Measurements from ENCODE around the gene CTSO.
A peak's percentile ranks its signal among the peaks of the same experiment; 100 is the strongest.
"Not testable (repeated sequence)": the region's sequence is repeated elsewhere in the genome, so short reads cannot be mapped to it uniquely, and the experiment has no call there.

Gene CTSO

DNA sequence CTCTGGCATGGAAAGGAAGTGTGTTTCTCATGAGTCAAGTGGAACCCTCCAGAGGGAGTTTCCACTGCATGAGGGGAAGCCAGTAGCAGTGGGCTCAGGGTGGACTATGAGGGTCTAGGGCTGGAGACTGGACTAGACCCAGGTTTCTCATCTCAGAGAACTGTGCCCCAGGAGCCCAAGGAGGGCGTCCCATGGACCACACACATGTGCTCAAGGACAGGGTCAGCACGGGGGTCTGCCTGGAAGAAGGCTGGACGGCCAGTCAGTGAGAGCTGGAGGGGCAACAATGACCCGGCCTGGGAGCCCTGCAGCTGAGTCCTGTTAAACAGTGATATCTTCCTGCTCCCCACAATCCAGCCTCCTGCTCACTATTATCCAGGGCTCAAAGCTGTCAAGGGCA, 5.8 kb upstream of the CTSO start:
- intact Hi-C loops (cut with DNase I) = loop anchor here (10.0 kb wide), 1 partner anchor 155 kb away; no protein-coding TSS in a partner anchor

DNA sequence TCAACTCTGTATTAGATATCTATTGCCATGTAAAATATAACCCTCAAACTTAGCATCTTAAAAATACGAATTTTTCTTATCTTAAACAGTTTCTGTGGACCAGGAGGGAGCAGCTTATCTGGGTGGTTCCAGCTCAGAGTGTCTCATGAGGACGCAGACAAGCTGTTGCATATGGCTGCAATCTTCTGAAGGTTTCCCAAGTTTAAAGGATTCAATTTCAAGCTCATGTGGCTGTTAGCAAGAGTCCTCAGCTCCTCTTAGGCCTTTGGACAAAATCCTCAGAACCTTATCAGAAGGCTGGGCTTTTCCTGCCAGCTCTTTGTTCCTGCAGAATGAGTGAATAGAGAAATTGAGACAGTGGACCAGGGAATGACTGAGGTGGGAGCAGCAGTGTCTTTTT, 2.8 kb upstream of the CTSO start:
- no peak for DNase-seq
- intact Hi-C loops (cut with DNase I) = loop anchor here (10.0 kb wide), 1 partner anchor 152 kb away; no protein-coding TSS in a partner anchor

More for the DNA sequence above, 5.8 kb upstream of the CTSO start:
- DNase-seq = peak in 1 of 42 donors; percentile 16

DNA sequence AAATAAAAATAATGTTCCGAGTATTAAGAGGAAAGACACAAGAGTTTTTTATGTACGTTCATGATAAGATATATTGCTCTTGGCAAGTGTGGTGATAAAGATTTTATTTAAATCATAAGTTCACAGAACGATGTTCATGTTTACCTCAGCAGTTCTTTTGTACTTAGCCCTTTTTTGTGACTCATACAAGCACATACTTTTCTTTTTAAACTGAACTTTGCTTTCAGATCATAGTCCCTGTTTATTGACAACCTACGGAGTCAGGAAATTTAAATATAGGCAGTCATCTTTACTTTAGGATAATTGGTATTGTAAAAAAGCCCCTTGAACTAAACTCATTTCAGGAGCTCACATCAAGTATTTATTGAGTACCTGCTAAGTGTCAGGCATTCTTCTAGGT, 1.3 kb upstream of the CTSO start:
- intact Hi-C loops (cut with DNase I) = loop anchor here (10.0 kb wide), 1 partner anchor 150 kb away; no protein-coding TSS in a partner anchor
- DNase-seq = no peak

GRCh38 chr4:155954118-155954685, 536 bp upstream of the CTSO start:
- DNase-seq = peak in 8 of 42 donors; percentile 8 to 33 (median 21)
- intact Hi-C loops (cut with DNase I) = loop anchor here (10.0 kb wide), 1 partner anchor 149 kb away; no protein-coding TSS in a partner anchor

DNA sequence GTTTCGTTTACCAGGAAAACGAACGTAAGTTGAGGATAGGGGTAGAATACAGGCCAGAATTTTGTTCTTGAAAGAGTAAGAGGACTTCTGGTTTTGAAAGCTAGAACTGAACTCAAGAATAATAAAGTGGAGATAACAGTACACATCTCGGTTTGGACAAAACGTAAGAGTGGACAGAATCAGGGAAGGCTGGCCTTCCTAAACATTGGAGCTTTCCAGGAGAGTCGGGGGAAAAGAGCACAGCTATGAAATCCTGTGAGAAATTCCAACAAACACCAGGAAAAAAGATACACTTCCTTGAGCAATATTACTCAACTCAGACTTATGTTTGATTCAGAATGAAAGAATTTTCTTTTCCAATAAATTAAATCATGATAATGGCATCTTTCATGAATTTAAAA, 1.2 kb downstream of the CTSO start:
- DNase-seq = no peak
- intact Hi-C loops (cut with DNase I) = loop anchor here (10.0 kb wide), 1 partner anchor 148 kb away; no protein-coding TSS in a partner anchor

- no peak for DNase-seq
- intact Hi-C loops (cut with DNase I) = loop anchor here (10.0 kb wide), 1 partner anchor 146 kb away; no protein-coding TSS in a partner anchor
These were observed 3.2 kb downstream of the CTSO start for GRCh38 chr4:155950461-155950860.

DNA sequence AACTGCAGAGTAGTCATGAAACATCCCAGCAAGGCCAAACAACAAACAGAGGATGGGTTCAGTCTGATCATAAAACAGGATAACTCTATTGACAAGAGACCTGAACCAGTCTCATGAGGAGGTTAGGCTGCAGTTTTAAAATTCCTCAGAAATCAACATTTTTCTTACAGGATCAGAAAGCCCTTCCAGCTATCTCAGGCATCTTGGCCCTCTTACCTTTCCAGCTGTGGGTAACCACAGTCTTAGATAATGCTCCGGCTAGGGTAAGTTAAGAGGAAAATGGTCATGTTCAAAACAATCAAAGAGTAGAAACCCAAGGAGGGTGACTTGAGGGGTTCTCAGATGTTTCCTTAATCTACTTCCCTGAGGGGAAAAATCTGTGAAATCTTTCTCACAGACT, 5.1 kb downstream of the CTSO start:
- DNase-seq = no peak
- intact Hi-C loops (cut with DNase I) = no loop called here

DNA sequence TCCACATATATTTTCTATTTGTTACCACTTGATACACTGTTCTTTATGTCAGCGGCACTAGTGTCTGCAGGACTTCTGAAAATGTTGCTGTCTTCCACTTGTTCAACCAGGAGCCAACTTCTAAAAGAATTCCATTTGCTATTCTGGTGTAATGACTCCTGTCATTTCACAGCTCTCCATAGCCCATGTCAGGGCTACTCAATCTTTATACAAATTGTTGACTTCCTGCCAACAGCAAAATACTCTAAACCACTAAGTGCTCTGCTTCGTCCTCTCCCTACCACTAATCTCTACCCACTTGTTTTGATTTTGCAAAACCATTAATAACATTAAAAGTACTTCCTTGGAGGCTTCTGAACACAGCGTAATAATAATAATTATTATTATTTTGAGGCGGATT, 7.2 kb downstream of the CTSO start:
- intact Hi-C loops (cut with DNase I) = no loop called here
- DNase-seq = no peak

DNA sequence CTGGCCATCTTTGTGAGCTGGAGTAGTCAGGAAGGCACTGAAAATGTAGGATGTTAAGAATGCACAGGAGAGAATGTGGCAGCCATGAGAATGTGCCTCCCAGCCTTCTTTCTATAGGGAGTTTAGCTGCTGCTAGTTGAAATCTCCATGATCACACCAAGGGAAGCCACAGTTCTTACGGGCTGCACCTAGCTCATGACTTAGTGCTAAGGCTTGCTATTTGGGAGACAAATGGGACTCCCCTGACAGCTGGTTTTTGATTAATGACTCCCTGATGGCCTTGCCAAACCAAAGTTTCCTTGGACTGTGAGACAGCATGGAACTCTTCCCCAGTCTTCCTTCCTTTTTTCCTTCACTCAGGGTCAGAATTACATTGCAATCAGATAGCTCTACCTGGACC, 9.2 kb downstream of the CTSO start:
- no peak for DNase-seq
- intact Hi-C loops (cut with DNase I) = no loop called here

DNA sequence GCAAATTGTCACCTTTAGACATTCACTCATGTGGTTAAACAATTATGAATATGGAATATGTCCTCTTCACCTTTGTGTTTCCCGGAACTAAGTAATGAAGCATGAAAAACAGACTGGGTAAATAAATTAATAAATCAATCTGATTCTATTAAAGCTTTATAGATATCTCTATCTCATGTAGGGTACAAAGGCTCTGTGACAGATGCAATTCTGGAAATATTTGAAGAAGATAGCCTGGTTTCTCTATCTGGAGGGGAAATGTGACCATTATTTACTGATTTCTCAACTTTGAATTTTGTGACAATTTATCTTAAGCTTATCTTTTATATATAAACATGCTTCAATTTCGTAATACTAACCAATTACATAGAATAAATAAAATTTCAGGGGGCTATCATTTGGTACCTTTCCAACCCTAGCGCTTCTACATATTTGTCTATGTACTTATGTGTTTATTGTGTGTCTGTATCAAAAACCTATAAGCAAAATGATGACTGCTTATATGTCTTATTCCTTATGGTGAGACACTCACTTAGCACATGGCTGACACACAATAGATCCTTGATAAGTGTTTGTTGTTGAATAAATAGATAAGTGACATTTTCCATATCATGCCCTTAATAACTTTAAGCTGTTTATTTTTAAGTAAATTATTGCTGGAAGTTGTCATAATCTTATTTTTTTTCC, 9.9 kb downstream of the CTSO start:
- intact Hi-C loops (cut with DNase I) = no loop called here
- no peak for DNase-seq

- intact Hi-C loops (cut with DNase I) = no loop called here
These were observed 11.8 kb downstream of the CTSO start for GRCh38 chr4:155941820-155942219.

GRCh38 chr4:155941085-155941790, 12.4 kb downstream of the CTSO start:
- DNase-seq = no peak
- intact Hi-C loops (cut with DNase I) = no loop called here

More at GRCh38 chr4:155941820-155942219, 11.8 kb downstream of the CTSO start:
- no peak for DNase-seq

- intact Hi-C loops (cut with DNase I) = no loop called here
- DNase-seq = no peak
These were observed 18.2 kb downstream of the CTSO start for GRCh38 chr4:155935389-155935986.

- intact Hi-C loops (cut with DNase I); DNase-seq: not testable (repeated sequence)
These were observed 19.0 kb downstream of the CTSO start for GRCh38 chr4:155934634-155935033.

DNA sequence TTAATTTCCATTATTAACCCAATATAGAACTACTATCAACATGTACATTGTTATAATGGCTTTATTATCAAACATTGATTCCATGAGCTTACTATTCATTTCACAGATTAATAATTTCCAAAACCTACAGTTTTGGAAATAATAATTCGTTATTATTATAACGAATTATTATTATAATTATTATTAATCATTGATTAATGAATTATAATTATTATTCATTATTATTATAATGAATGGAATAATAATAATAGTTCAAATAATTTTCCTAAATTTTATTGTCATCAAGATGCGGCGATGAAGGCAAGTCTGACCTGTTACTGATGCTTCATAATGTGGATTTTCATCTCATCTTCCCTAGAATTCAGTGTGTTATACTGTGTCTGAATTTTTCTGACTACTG, 22.0 kb downstream of the CTSO start:
- intact Hi-C loops (cut with DNase I) = no loop called here
- DNase-seq = no peak

GRCh38 chr4:155930330-155930729, 23.3 kb downstream of the CTSO start:
- intact Hi-C loops (cut with DNase I) = no loop called here
- no peak for DNase-seq

- intact Hi-C loops (cut with DNase I) = no loop called here
- DNase-seq = no peak
These were observed 23.8 kb downstream of the CTSO start for GRCh38 chr4:155929833-155930232.

DNA sequence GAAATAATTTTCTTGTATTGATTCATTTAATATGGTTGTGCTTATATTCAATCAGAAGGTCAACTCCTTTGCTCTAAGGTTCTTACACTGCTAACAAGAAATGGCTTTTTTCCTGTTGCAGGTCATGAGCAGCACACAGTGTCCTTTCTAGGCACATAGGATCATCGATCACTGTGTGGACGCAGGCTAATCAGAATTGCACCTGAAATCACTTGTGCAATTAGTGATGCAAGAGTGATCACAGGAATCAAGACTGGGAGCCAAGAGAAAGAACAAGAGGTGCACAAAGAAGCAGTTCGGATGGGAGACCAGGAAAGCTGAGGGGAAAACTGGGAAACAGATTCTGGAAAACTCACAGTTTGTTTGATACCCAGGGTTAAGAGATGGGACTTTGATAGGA, 29.0 kb downstream of the CTSO start:
- no peak for DNase-seq
- intact Hi-C loops (cut with DNase I) = no loop called here

DNA sequence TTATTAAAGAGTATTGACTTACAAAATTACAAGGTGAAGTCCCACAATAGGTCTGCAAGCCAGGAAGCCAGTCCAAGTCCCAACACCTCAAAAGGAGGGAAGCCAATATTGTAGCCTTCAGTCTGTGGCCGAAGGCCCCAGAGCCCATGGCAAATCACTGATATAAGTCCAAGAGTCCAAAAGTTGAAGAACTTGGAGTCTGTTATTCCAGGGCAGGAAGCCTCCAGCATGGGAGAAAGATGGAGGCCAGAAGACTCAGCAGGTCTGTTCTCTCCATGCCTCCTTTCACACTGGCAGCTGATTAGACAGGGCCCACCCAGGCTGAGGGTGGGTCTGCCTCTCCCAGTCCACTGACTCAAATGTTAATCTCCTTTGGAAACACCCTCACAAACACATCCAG, 32.1 kb downstream of the CTSO start:
- intact Hi-C loops (cut with DNase I) = no loop called here
- no peak for DNase-seq

GRCh38 chr4:155914782-155915181, 38.9 kb downstream of the CTSO start:
- intact Hi-C loops (cut with DNase I) = no loop called here

More at GRCh38 chr4:155914782-155915181, 38.9 kb downstream of the CTSO start:
- DNase-seq = no peak
